ENCODE measurements around the gene TBXA2R.
"Not testable (repeated sequence)": the region's sequence is repeated elsewhere in the genome, so short reads cannot be mapped to it uniquely, and the experiment has no call there.

TBXA2R gene

DNA sequence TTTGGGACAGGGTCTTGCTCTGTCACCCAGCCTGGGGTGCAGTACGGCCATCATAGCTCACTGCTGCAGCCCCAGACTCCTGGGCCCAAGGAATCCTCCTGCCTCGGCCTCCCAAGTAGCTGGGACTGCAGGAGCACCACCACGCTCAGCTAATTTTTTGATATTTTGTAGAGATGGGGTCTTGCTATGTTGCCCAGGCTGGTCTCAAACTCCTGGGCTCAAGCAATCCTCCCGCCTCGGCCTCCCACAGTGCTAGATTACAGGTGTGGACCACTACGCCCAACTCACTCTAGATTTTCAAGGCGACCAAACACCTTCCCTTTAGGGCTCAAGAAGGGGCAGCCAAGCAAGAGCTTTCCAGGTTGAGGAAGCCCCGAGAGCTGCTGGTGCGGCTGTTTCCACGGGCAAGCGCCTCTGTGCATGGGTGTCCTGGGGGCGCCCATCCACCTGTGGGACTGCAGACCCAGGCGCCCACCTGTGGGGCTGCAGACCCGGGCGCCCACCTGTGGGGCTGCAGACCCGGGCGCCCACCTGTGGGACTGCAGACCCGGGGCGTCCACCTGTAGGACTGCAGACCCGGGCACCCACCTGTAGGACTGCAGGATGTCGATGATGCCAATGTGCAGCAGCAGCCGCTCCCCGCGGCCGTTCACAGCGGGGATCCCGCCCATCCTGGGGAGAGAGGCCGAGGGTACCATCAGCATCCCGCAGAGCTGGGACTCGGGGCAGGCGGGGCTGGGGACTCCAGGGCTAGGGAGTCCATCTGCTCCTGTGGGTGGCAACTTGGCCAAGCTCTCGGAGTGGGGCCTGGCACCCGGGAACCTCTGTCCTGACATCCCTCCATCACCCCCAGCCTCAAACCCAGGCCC, 41.6 kb upstream of the TBXA2R start:
- FAIRE-seq (no peak), DNase-seq (ENCODE audit: insufficient read length, low spot score) (no peak)
- TF ChIP-seq PAX5 (IDR thresholded peaks at IDR 0.05; ENCODE audit: insufficient read depth, low read length, severe bottlenecking) (no peak), POLR2A (IDR thresholded peaks at IDR 0.05; ENCODE audit: low read depth, low read length) (no peak), SPI1 (IDR thresholded peaks at IDR 0.05; ENCODE audit: low read depth, low read length) (no peak), POU2F2 (IDR thresholded peaks at IDR 0.05; ENCODE audit: low read depth, low read length) (no peak), TAF1 (IDR thresholded peaks at IDR 0.05; ENCODE audit: low read depth, low read length) (no peak), POLR2AphosphoS5 (IDR thresholded peaks at IDR 0.05; ENCODE audit: low read depth, low read length) (no peak)

GRCh38 chr19:3647102-3647501, 40.4 kb upstream of the TBXA2R start:
- not testable (repeated sequence) for FAIRE-seq; DNase-seq (ENCODE audit: insufficient read length, low spot score)

DNA sequence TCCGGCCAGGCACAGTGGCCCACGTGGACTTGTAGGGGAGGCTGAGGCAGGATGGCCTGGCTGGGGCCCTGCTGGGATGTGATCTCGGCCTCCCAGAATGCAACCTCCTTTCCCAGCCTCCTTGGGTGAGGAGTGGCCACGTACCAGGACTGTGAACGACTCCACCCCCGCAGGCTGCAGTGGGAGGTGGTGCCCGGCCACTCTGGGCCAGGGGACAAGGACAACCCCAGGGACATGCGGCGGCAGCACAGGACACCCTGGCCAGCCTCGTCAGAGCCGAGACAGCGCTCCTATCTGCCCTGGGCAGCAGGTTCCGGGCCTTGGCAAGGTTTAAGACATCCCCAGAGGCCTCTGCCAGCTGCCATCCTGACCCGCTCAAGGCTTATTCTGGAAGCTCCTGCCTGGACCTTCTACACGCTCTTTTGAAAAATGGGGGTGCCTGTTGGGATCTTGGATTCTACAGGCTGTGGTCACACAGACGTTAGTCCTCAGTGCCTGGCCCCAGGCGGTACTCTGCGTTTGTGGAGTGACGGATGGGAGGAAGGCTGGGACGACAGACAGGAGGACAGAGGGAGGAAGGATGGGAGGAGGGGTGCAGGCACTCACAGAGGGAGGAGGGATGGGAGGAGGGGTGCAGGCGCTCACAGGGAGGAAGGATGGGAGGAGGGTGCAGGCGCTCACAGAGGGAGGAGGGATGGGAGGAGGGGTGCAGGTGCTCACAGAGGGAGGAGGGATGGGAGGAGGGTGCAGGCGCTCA, 39.8 kb upstream of the TBXA2R start:
- no peak for FAIRE-seq
- no peak for DNase-seq (ENCODE audit: insufficient read length, low spot score)
- TF ChIP-seq PAX5 (IDR thresholded peaks at IDR 0.05; ENCODE audit: insufficient read depth, low read length, severe bottlenecking) (no peak), POU2F2 (IDR thresholded peaks at IDR 0.05; ENCODE audit: low read depth, low read length) (no peak), POLR2A (IDR thresholded peaks at IDR 0.05; ENCODE audit: low read depth, low read length) (no peak), TAF1 (IDR thresholded peaks at IDR 0.05; ENCODE audit: low read depth, low read length) (no peak), POLR2AphosphoS5 (IDR thresholded peaks at IDR 0.05; ENCODE audit: low read depth, low read length) (no peak), SPI1 (IDR thresholded peaks at IDR 0.05; ENCODE audit: low read depth, low read length) (no peak)

GRCh38 chr19:3645726-3646125, 39.1 kb upstream of the TBXA2R start:
- FAIRE-seq (no peak), DNase-seq (ENCODE audit: insufficient read length, low spot score) (no peak)
- TF ChIP-seq POLR2AphosphoS5 (IDR thresholded peaks at IDR 0.05; ENCODE audit: low read depth, low read length) (no peak), SPI1 (IDR thresholded peaks at IDR 0.05; ENCODE audit: low read depth, low read length) (no peak), TAF1 (IDR thresholded peaks at IDR 0.05; ENCODE audit: low read depth, low read length) (no peak), PAX5 (IDR thresholded peaks at IDR 0.05; ENCODE audit: insufficient read depth, low read length, severe bottlenecking) (no peak)

GRCh38 chr19:3645067-3645396, 38.4 kb upstream of the TBXA2R start:
- TF ChIP-seq PAX5 (IDR thresholded peaks at IDR 0.05; ENCODE audit: insufficient read depth, low read length, severe bottlenecking): no peak
- TF ChIP-seq POLR2A (IDR thresholded peaks at IDR 0.05; ENCODE audit: low read depth, low read length): no peak
- no peak for TF ChIP-seq TAF1 (IDR thresholded peaks at IDR 0.05; ENCODE audit: low read depth, low read length)
- TF ChIP-seq SPI1 (IDR thresholded peaks at IDR 0.05; ENCODE audit: low read depth, low read length): no peak
- TF ChIP-seq POLR2AphosphoS5 (IDR thresholded peaks at IDR 0.05; ENCODE audit: low read depth, low read length): no peak
- no peak for TF ChIP-seq POU2F2 (IDR thresholded peaks at IDR 0.05; ENCODE audit: low read depth, low read length)
- no peak for DNase-seq (ENCODE audit: insufficient read length, low spot score)
- FAIRE-seq: no peak

DNA sequence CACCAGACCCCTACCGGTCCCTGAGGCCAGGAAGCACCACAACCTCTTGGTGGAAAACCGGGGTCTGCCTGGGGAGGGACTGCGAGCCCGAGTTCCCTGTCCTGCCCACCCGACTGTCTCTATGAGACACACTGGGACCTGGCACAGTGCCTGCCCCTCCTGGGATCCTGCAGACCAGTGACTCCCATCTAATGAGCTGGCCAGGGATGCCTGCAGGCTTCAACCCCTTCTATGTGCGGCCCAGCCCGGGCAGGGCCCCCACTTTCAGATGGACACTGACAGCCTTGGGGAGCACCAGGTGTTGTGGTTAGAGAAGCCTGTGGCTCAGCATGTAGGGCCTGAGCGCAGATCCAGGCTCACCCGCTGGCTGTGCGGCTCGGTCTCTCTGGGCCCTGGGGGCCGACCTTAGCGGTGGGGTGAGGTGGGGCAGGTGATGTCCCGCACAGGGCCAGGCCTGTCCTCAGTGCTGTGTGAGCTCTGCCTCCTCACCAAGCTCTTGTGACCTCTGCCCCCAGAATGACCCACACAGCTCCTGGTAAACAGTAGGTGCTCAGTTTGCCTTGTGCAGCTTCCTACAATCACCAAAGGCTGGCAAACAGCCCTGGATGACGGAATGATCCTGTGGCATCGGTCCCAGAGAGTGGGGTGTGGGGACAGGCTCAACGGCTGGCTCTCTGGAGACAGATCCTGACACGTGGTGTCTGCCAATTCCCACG, 37.8 kb upstream of the TBXA2R start:
- no peak for TF ChIP-seq POU2F2 (IDR thresholded peaks at IDR 0.05; ENCODE audit: low read depth, low read length)
- TF ChIP-seq POLR2AphosphoS5 (IDR thresholded peaks at IDR 0.05; ENCODE audit: low read depth, low read length): no peak
- no peak for TF ChIP-seq TAF1 (IDR thresholded peaks at IDR 0.05; ENCODE audit: low read depth, low read length)
- TF ChIP-seq POLR2A (IDR thresholded peaks at IDR 0.05; ENCODE audit: low read depth, low read length): no peak
- DNase-seq (ENCODE audit: insufficient read length, low spot score): no peak
- no peak for FAIRE-seq

GRCh38 chr19:3643674-3644313, 37.1 kb upstream of the TBXA2R start:
- FAIRE-seq: no peak
- no peak for TF ChIP-seq PAX5 (IDR thresholded peaks at IDR 0.05; ENCODE audit: insufficient read depth, low read length, severe bottlenecking)
- no peak for TF ChIP-seq TAF1 (IDR thresholded peaks at IDR 0.05; ENCODE audit: low read depth, low read length)
- no peak for TF ChIP-seq POU2F2 (IDR thresholded peaks at IDR 0.05; ENCODE audit: low read depth, low read length)
- no peak for TF ChIP-seq POLR2A (IDR thresholded peaks at IDR 0.05; ENCODE audit: low read depth, low read length)
- no peak for TF ChIP-seq POLR2AphosphoS5 (IDR thresholded peaks at IDR 0.05; ENCODE audit: low read depth, low read length)
- no peak for TF ChIP-seq SPI1 (IDR thresholded peaks at IDR 0.05; ENCODE audit: low read depth, low read length)
- no peak for DNase-seq (ENCODE audit: insufficient read length, low spot score)

DNA sequence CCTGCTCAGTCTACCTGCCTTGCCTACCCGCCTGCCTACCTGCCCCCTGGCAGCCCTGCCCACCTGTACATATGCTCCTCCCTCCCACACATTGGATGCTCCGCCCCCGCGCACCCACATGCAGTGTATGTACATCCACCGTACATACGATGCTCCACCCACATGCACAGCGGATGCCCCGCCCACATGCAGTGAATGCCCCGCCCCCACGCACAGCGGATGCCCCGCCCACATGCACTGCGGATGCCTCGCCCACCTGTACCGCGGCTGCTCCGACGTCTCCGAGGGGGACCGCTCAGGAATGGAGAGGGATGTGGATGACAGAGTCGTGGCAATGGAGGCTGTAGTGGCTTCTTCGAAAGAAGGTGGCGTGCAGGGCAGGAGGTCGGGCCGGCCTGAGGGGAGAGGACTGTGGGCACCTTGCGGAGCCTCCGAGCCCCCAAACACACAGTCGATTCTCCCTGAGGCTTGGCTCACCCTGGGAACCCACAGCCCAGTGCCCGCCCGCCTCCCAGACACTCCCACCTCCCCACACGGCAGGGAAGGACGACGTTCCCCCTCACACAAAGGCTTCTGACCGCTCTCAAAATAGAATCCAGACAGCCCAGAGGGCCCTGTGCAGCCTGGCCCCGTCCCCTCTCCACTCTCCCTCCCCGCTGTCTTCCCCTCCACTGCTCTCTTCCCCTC, 36.5 kb upstream of the TBXA2R start:
- DNase-seq (ENCODE audit: insufficient read length, low spot score): no peak
- TF ChIP-seq TAF1 (IDR thresholded peaks at IDR 0.05; ENCODE audit: low read depth, low read length) (no peak), POLR2AphosphoS5 (IDR thresholded peaks at IDR 0.05; ENCODE audit: low read depth, low read length) (no peak), SPI1 (IDR thresholded peaks at IDR 0.05; ENCODE audit: low read depth, low read length) (no peak), PAX5 (IDR thresholded peaks at IDR 0.05; ENCODE audit: insufficient read depth, low read length, severe bottlenecking) (no peak), POU2F2 (IDR thresholded peaks at IDR 0.05; ENCODE audit: low read depth, low read length) (no peak), POLR2A (IDR thresholded peaks at IDR 0.05; ENCODE audit: low read depth, low read length) (no peak)
- peak; percentile 84 for FAIRE-seq

GRCh38 chr19:3642296-3642695, 35.6 kb upstream of the TBXA2R start:
- TF ChIP-seq TAF1 (IDR thresholded peaks at IDR 0.05; ENCODE audit: low read depth, low read length) (no peak), POLR2A (IDR thresholded peaks at IDR 0.05; ENCODE audit: low read depth, low read length) (no peak), POU2F2 (IDR thresholded peaks at IDR 0.05; ENCODE audit: low read depth, low read length) (no peak), POLR2AphosphoS5 (IDR thresholded peaks at IDR 0.05; ENCODE audit: low read depth, low read length) (no peak), SPI1 (IDR thresholded peaks at IDR 0.05; ENCODE audit: low read depth, low read length) (no peak), PAX5 (IDR thresholded peaks at IDR 0.05; ENCODE audit: insufficient read depth, low read length, severe bottlenecking) (no peak)
- FAIRE-seq (no peak), DNase-seq (ENCODE audit: insufficient read length, low spot score) (no peak)
